ENCODE measurements around the gene LSM14A.
"Not testable (repeated sequence)": the region's sequence is repeated elsewhere in the genome, so short reads cannot be mapped to it uniquely, and the experiment has no call there.

DNA sequence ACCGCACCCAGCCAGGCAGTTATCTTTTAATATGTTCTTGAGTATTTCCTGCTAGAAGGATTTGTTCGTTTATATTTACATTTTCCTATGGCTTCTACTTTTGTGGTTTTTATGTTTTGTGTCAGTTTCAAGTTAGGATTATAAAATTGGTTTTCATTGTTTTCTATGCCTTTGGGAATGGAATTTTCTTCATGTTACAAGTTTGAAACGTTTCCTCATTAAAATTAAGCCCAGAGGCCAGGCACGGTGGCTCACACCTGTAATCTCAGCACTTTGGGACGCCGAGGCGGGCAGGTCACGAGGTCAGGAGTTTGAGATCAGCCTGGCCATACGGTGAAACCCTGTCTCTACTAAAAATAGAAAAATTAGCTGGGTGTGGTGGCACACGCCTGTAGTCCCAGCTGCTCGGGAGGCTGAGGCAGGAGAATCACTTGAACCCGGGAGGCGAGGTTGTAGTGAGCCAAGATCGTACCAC lies 44.5 kb downstream of the LSM14A start:
- not testable (repeated sequence) for TF ChIP-seq TCF7 (CRISPR knock-in tag; IDR thresholded peaks at IDR 0.05; ENCODE audit: low read depth); CREB1 (CRISPR knock-in tag; IDR thresholded peaks at IDR 0.05); ZNF232 (CRISPR knock-in tag; IDR thresholded peaks at IDR 0.05); NFYB (CRISPR knock-in tag; conservative IDR thresholded peaks at IDR 0.05; ENCODE audit: low read depth); TEAD4 (CRISPR knock-in tag; IDR thresholded peaks at IDR 0.05); ZBTB21 (CRISPR knock-in tag; IDR thresholded peaks at IDR 0.05; ENCODE audit: borderline replicate concordance); TEAD1 (CRISPR knock-in tag; IDR thresholded peaks at IDR 0.05)
- TF ChIP-seq, protein P1, sequence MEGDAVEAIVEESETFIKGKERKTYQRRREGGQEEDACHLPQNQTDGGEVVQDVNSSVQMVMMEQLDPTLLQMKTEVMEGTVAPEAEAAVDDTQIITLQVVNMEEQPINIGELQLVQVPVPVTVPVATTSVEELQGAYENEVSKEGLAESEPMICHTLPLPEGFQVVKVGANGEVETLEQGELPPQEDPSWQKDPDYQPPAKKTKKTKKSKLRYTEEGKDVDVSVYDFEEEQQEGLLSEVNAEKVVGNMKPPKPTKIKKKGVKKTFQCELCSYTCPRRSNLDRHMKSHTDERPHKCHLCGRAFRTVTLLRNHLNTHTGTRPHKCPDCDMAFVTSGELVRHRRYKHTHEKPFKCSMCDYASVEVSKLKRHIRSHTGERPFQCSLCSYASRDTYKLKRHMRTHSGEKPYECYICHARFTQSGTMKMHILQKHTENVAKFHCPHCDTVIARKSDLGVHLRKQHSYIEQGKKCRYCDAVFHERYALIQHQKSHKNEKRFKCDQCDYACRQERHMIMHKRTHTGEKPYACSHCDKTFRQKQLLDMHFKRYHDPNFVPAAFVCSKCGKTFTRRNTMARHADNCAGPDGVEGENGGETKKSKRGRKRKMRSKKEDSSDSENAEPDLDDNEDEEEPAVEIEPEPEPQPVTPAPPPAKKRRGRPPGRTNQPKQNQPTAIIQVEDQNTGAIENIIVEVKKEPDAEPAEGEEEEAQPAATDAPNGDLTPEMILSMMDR (IDR thresholded peaks at IDR 0.05) = not testable (repeated sequence)
- TF ChIP-seq, protein P2, sequence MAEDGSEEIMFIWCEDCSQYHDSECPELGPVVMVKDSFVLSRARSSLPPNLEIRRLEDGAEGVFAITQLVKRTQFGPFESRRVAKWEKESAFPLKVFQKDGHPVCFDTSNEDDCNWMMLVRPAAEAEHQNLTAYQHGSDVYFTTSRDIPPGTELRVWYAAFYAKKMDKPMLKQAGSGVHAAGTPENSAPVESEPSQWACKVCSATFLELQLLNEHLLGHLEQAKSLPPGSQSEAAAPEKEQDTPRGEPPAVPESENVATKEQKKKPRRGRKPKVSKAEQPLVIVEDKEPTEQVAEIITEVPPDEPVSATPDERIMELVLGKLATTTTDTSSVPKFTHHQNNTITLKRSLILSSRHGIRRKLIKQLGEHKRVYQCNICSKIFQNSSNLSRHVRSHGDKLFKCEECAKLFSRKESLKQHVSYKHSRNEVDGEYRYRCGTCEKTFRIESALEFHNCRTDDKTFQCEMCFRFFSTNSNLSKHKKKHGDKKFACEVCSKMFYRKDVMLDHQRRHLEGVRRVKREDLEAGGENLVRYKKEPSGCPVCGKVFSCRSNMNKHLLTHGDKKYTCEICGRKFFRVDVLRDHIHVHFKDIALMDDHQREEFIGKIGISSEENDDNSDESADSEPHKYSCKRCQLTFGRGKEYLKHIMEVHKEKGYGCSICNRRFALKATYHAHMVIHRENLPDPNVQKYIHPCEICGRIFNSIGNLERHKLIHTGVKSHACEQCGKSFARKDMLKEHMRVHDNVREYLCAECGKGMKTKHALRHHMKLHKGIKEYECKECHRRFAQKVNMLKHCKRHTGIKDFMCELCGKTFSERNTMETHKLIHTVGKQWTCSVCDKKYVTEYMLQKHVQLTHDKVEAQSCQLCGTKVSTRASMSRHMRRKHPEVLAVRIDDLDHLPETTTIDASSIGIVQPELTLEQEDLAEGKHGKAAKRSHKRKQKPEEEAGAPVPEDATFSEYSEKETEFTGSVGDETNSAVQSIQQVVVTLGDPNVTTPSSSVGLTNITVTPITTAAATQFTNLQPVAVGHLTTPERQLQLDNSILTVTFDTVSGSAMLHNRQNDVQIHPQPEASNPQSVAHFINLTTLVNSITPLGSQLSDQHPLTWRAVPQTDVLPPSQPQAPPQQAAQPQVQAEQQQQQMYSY (CRISPR knock-in tag; IDR thresholded peaks at IDR 0.05) = not testable (repeated sequence)
- TF ChIP-seq, protein P3, sequence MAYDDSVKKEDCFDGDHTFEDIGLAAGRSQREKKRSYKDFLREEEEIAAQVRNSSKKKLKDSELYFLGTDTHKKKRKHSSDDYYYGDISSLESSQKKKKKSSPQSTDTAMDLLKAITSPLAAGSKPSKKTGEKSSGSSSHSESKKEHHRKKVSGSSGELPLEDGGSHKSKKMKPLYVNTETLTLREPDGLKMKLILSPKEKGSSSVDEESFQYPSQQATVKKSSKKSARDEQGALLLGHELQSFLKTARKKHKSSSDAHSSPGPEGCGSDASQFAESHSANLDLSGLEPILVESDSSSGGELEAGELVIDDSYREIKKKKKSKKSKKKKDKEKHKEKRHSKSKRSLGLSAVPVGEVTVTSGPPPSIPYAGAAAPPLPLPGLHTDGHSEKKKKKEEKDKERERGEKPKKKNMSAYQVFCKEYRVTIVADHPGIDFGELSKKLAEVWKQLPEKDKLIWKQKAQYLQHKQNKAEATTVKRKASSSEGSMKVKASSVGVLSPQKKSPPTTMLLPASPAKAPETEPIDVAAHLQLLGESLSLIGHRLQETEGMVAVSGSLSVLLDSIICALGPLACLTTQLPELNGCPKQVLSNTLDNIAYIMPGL (CRISPR knock-in tag; IDR thresholded peaks at IDR 0.05) = not testable (repeated sequence)
- TF ChIP-seq, protein P4, sequence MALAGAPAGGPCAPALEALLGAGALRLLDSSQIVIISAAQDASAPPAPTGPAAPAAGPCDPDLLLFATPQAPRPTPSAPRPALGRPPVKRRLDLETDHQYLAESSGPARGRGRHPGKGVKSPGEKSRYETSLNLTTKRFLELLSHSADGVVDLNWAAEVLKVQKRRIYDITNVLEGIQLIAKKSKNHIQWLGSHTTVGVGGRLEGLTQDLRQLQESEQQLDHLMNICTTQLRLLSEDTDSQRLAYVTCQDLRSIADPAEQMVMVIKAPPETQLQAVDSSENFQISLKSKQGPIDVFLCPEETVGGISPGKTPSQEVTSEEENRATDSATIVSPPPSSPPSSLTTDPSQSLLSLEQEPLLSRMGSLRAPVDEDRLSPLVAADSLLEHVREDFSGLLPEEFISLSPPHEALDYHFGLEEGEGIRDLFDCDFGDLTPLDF (CRISPR knock-in tag; IDR thresholded peaks at IDR 0.05) = not testable (repeated sequence)
